GF-D8 (cell line): ENCODE measurements around the gene ASB1.

Experiments
- DNase-seq: peaks from one replicate; lab custom pipeline; 2025; lab: John Stamatoyannopoulos, UW

The ASB1 gene

GRCh38 chr2:238495422-238495821 lies 68.7 kb downstream of the ASB1 start:
- DNase-seq, result no peak

GRCh38 chr2:238496756-238497609 lies 70.3 kb downstream of the ASB1 start:
- no peak for DNase-seq

GRCh38 chr2:238497610-238498005 lies 70.9 kb downstream of the ASB1 start:
- DNase-seq, result no peak

GRCh38 chr2:238498188-238498587 lies 71.5 kb downstream of the ASB1 start:
- DNase-seq, result no peak

- no peak for DNase-seq
Observed at GRCh38 chr2:238498691-238499295, 72.1 kb downstream of the ASB1 start.

- no peak for DNase-seq
Observed at GRCh38 chr2:238499731-238500580, 73.2 kb downstream of the ASB1 start.

GRCh38 chr2:238501311-238501710 lies 74.6 kb downstream of the ASB1 start:
- no peak for DNase-seq
